GM23248 (cell line): ENCODE data around the gene PYDC1. TPM values are rescaled to one million over a fixed set of nuclear protein-coding genes. Genes with fewer than 3 reads are reported as not detected.

Experiments
- DNase-seq: peaks from one replicate; pipeline ENCODE4 v3.0.0-alpha.2; 2015
- H2AFZ ChIP-seq: fragments of 200-600 bp; sonication (generic); 2 replicates; pipeline ENCODE4 v1.6.1; 2016; ENCODE audit warnings: antibody characterized with exemption
- H3F3A ChIP-seq: fragments of 200-600 bp; sonication (generic); 2 replicates; pipeline ENCODE4 v1.6.1; 2016; ENCODE audit warnings: mild to moderate bottlenecking, antibody characterized with exemption, mixed run types; ENCODE audit not compliant: insufficient read depth
- H3K27ac ChIP-seq: fragments of 200-600 bp; sonication (generic); 2 replicates; pipeline ENCODE4 v1.5.1; 2016; ENCODE audit warnings: mild to moderate bottlenecking
- H3K27me3 ChIP-seq: fragments of 200-600 bp; sonication (generic); replicated peaks from 2 replicates; pipeline ENCODE4 v1.6.1; 2016; ENCODE audit warnings: mild to moderate bottlenecking; ENCODE audit not compliant: insufficient read depth
- H3K36me3 ChIP-seq: fragments of 200-600 bp; sonication (generic); 2 replicates; pipeline ENCODE4 v1.6.1; 2016; ENCODE audit warnings: low read depth, mild to moderate bottlenecking
- H3K4me1 ChIP-seq: fragments of 200-600 bp; sonication (generic); 2 replicates; pipeline ENCODE4 v1.6.1; 2016; ENCODE audit warnings: mild to moderate bottlenecking; ENCODE audit not compliant: insufficient read depth
- H3K4me2 ChIP-seq: fragments of 200-600 bp; sonication (generic); one replicate; pipeline ENCODE4 v1.6.1; 2016; ENCODE audit warnings: mild to moderate bottlenecking; ENCODE audit not compliant: unreplicated experiment
- H3K4me3 ChIP-seq: fragments of 200-600 bp; sonication (generic); 2 replicates; pipeline ENCODE4 v1.5.1; 2016; ENCODE audit warnings: mild to moderate bottlenecking
- H3K79me2 ChIP-seq: fragments of 200-600 bp; sonication (generic); 2 replicates; pipeline ENCODE4 v1.6.1; 2016; ENCODE audit warnings: mild to moderate bottlenecking; ENCODE audit not compliant: insufficient read depth
- H3K9ac ChIP-seq: fragments of 200-600 bp; sonication (generic); 2 replicates; pipeline ENCODE4 v1.6.1; 2016; ENCODE audit warnings: mild to moderate bottlenecking
- H3K9me2 ChIP-seq: fragments of 200-600 bp; sonication (generic); 2 replicates; pipeline ENCODE4 v1.6.1; 2016; ENCODE audit warnings: mixed run types, mild to moderate bottlenecking, moderate library complexity; ENCODE audit not compliant: insufficient read depth
- H3K9me3 ChIP-seq: fragments of 200-600 bp; sonication (generic); one replicate; pipeline ENCODE4 v1.6.1; 2017; ENCODE audit warnings: low read depth
- H4K20me1 ChIP-seq: fragments of 200-600 bp; sonication (generic); 2 replicates; pipeline ENCODE4 v1.6.0; 2016; ENCODE audit not compliant: insufficient read depth
- EZH2 ChIP-seq: fragments of 200-600 bp; sonication (generic); IDR thresholded peaks from 2 replicates; pipeline ENCODE4 v1.6.1; 2018; ENCODE audit warnings: antibody characterized with exemption, mild to moderate bottlenecking; ENCODE audit not compliant: insufficient read depth, poor library complexity, severe bottlenecking
- EZH2phosphoT487 ChIP-seq: fragments of 200-600 bp; sonication (generic); IDR thresholded peaks from 2 replicates; pipeline ENCODE4 v1.6.1; 2018; ENCODE audit warnings: antibody characterized with exemption, moderate library complexity, mild to moderate bottlenecking, low read depth; ENCODE audit not compliant: insufficient read depth
- whole genome bisulfite sequencing, 2 experiments: methylation state at CpG; one replicate each; pipeline ENCODE4 v1.1.6; 2015 to 2017; ENCODE audit warnings: low lambda C conversion rate in 2 of 2, low coverage in 1 of 2; ENCODE audit errors: missing lambda C conversion rate in 2 of 2; 5-methylcytosine and 5-hydroxymethylcytosine counted together
- in situ Hi-C: fragments of 300-500 bp; cut with MboI; formaldehyde crosslinking; loops from 2 replicates; pipeline ENCODE4 v1.15.0; 2020
- polyA plus RNA-seq: library from polyadenylated mRNA; unstranded; fragments of >200 nt; fragmentation: Nextera tagmentation; extraction: Ambion mirVana; gene quantifications from 2 replicates; pipeline ENCODE4 v1.2.1, GENCODE V29; 2016
- total RNA-seq: library from RNA; depleted of rRNA; stranded (reverse); fragments of >200 nt; shearing (Covaris generic); gene quantifications from 2 replicates; pipeline ENCODE4 v1.2.3, GENCODE V29; 2014

Gene PYDC1
- total and polyA plus RNA-seq, 2 experiments from 2014 or later, result not detected

DNA sequence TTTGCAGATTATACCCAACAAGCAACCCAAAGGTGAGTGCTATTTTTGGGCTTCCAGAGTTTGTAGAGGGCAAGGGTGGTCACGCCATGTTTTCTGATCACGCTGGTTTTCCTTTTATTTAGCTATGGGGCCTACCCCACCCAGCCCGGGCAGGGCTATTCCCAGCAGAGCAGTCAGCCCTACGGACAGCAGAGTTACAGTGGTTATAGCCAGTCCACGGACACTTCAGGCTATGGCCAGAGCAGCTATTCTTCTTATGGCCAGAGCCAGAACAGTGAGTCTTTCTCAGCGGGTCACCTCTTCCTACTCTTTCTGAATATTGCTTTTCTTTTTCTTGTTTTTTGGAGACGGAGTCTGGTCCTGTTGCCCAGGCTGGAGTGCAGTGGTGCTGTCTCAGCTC, 34.5 kb downstream of the PYDC1 start:
- Histone ChIP-seq H3K4me2 (peak overlapping the region; percentile 89), H3K27me3 (no peaks in the 10 kb centered on the region), H3K79me2 (peaks cover 85% of the 10 kb centered on the region), H3K9ac (peak overlapping the region; percentile 99), H3K9me3 (no peaks in the 10 kb centered on the region), H3K36me3 (peaks cover 51% of the 10 kb centered on the region), H4K20me1 (peaks cover 44% of the 10 kb centered on the region), H3F3A (peaks cover 46% of the 10 kb centered on the region), H3K27ac (peak overlapping the region; percentile 93), H2AFZ (no peak overlapping the region), H3K9me2 (no peaks in the 10 kb centered on the region), H3K4me3 (peak overlapping the region; percentile 89), H3K4me1 (peaks cover 24% of the 10 kb centered on the region)
- in situ Hi-C loops, result no loop called here
- no peak for TF ChIP-seq EZH2phosphoT487
- TF ChIP-seq EZH2, result no peak
- WGBS, 2 experiments, result 16 to 19% methylated on average over 7 of the region's 7 CpGs
- DNase-seq, result peak; percentile 53

DNA sequence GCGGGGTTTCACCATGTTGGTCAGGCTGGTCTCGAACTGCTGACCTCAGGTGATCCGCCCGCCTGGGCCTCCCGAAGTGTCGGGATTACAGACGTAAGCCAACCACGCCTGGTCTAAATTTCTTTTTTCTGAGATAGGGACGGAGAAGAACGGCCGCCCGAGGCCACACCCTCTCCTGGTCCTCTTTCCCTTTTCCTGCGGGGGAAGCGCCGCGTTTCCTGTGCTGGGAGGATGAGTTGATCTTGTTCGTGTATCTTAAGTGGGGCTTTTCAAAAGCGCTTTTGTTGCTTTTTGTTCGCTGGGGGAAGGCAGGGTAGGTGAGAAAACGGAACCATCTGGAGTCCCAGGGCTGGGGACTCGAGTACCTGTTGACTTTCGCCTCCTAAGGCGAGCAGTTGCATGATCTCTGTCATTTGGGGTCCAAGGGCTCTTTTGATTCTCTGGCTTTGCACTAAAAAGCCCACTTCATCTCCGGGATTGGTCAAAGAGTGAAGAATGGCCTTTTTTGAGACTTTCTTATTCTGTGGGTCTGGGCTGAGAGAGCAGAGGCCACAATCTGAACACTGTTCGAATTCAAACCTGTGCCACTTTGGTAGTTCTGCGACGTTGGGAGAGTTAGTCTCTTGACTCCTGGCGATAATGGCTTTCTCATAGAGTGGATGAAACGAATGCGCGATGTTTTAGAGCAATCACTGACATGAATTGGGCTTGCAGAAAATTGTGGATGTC, 35.7 kb downstream of the PYDC1 start:
- Histone ChIP-seq H3K27me3 (no peaks in the 10 kb centered on the region), H3K36me3 (peaks cover 40% of the 10 kb centered on the region), H3K79me2 (peaks cover 73% of the 10 kb centered on the region), H3K9ac (peak overlapping the region; percentile 99), H3K9me2 (no peaks in the 10 kb centered on the region), H3K27ac (peak overlapping the region; percentile 93), H3F3A (peaks cover 35% of the 10 kb centered on the region), H3K4me1 (peaks cover 24% of the 10 kb centered on the region), H3K4me2 (peak overlapping the region; percentile 89), H4K20me1 (peaks cover 35% of the 10 kb centered on the region), H3K9me3 (no peaks in the 10 kb centered on the region), H2AFZ (no peak overlapping the region), H3K4me3 (peak overlapping the region; percentile 89)
- in situ Hi-C loops, result no loop called here
- peak; percentile 78 for DNase-seq
- no peak for TF ChIP-seq EZH2phosphoT487
- no peak for TF ChIP-seq EZH2
- WGBS, 2 experiments, result 2 to 4% methylated on average over 31 of the region's 31 CpGs

DNA sequence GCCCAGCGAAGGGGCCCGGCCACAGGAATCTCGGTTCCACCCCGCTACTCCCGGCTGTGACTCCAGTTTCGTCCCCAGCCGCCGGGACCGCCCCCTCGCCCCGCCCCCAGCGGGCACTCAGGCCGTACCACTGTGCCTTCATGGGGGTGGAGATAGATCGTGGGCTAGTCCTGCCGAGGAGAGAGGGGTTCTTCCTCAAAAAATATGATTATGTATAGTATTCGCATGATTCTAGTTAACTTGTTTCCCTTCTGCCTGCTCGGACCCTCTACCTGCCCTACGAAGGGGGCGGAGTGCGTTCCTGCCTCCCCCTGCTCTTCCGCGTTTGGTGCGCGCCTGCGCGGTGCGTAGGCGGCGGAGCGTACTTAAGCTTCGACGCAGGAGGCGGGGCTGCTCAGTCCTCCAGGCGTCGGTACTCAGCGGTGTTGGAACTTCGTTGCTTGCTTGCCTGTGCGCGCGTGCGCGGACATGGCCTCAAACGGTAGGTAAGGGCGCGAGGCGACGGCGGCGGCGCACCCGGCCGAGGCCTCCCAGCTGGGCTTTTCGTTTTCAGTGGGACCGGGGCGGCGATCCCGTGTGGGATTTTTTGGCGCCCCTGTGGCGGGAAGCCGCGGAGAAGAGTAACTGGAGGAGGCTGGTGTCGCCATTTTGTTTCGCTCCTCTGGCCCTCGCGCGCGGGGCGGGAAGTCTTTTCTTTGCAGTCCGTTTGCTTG, 37.0 kb downstream of the PYDC1 start, which contains the start of gene FUS:
Gene FUS, plus strand, starts transcription at position 393 of the 713 bp plus-strand sequence. Its CDS starts 76 bp downstream, at position 469.
- peak; percentile 88 for DNase-seq
- H3K9me2 ChIP-seq, result no peaks in the 10 kb centered on the region
- TF ChIP-seq EZH2phosphoT487, result no peak
- TF ChIP-seq EZH2, result no peak

DNA sequence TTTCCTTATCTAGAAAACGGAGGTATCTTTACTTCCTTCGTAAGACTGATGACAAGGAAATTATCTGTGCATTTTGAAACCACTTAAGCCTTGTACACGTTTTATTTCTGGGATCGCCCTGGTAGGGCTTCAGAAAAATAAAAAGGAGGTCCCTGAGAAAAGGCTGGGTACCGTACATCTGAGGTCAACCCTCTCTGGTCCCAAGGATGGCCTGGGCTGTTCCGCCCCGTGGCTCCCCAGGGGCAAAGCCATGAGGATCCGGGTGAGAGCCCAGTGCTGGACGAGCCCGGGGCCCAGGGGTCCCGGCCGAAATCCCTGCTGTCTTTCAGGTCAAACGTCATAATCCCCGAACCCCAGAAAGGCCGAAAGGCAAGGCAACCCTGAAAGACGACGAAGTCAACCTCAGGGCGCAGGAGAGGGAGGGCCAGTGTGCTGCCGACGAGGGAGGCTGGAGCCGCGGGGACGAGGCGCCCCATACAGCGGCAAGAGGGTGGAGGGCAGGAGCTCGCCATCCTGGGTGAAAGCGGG, 37.7 kb downstream of the PYDC1 start:
- H3K27me3 ChIP-seq, result no peaks in the 10 kb centered on the region
- TF ChIP-seq EZH2phosphoT487 (no peak), EZH2 (no peak)
- H3F3A ChIP-seq, result peaks cover 23% of the 10 kb centered on the region
- peak overlapping the region; percentile 89 for H3K4me3 ChIP-seq
- H4K20me1 ChIP-seq, result peaks cover 25% of the 10 kb centered on the region
- no peaks in the 10 kb centered on the region for H3K9me3 ChIP-seq
- H3K9me2 ChIP-seq, result no peaks in the 10 kb centered on the region
- peaks cover 54% of the 10 kb centered on the region for H3K79me2 ChIP-seq
- 4% methylated on average over 22 to 27 of the region's 27 CpGs for WGBS, 2 experiments
- peak overlapping the region; percentile 93 for H3K27ac ChIP-seq
- H3K4me1 ChIP-seq, result peaks cover 24% of the 10 kb centered on the region
- peak overlapping the region; percentile 89 for H3K4me2 ChIP-seq
- H3K36me3 ChIP-seq, result peaks cover 21% of the 10 kb centered on the region; the same call in 1 of the 2 replicates
- peak overlapping the region; percentile 97 for H2AFZ ChIP-seq
- H3K9ac ChIP-seq, result peak overlapping the region; percentile 99
- DNase-seq, result peak; percentile 42
- in situ Hi-C loops, result no loop called here

More for the DNA sequence above, 37.0 kb downstream of the PYDC1 start, which contains the start of gene FUS:
- in situ Hi-C loops, result no loop called here
- H3K79me2 ChIP-seq, result peaks cover 60% of the 10 kb centered on the region
- peak within 1 kb of the TSS; percentile 93 for H3K27ac ChIP-seq
- peak within 1 kb of the TSS; percentile 89 for H3K4me3 ChIP-seq
- peaks cover 29% of the 10 kb centered on the region for H4K20me1 ChIP-seq
- peak within 1 kb of the TSS; percentile 99 for H3K9ac ChIP-seq
- peak within 1 kb of the TSS; percentile 89 for H3K4me2 ChIP-seq
- H3F3A ChIP-seq, result peaks cover 23% of the 10 kb centered on the region
- H3K27me3 ChIP-seq, result no peaks in the 10 kb centered on the region
- 1% methylated on average over 57 to 68 of the region's 69 CpGs for WGBS, 2 experiments
- H3K4me1 ChIP-seq, result peaks cover 24% of the 10 kb centered on the region
- H3K36me3 ChIP-seq, result peaks cover 26% of the 10 kb centered on the region
- no peaks in the 10 kb centered on the region for H3K9me3 ChIP-seq
- peak within 1 kb of the TSS; percentile 97 for H2AFZ ChIP-seq
